Right lobe of liver (tissue), 4 donors: ENCODE data around the gene B3GNT5.

Experiments used
- POLR2A ChIP-seq: fragments of 450-650 bp; IDR thresholded peaks from one replicate; pipeline ENCODE4 v1.6.1; 2017; ENCODE audit warnings: antibody characterized with exemption, mild to moderate bottlenecking
- TF ChIP-seq, protein P1 (sequence below), 4 donors: fragments of 200-600 bp in 3 of 4; fragments of 450-650 bp in 1 of 4; IDR thresholded peaks; one replicate each; pipeline versions ENCODE4 v1.5.1 to v1.8.0; 2016 to 2022; ENCODE audit warnings: antibody characterized with exemption in 4 of 4, mild to moderate bottlenecking in 2 of 4
- donor health status: DM: no; HTN: no; CAD: no.
- donor health status: DM: no; HTN: no; CAD: no.
- donor health status: DM: no; HTN: yes; CAD: no.

DNA sequence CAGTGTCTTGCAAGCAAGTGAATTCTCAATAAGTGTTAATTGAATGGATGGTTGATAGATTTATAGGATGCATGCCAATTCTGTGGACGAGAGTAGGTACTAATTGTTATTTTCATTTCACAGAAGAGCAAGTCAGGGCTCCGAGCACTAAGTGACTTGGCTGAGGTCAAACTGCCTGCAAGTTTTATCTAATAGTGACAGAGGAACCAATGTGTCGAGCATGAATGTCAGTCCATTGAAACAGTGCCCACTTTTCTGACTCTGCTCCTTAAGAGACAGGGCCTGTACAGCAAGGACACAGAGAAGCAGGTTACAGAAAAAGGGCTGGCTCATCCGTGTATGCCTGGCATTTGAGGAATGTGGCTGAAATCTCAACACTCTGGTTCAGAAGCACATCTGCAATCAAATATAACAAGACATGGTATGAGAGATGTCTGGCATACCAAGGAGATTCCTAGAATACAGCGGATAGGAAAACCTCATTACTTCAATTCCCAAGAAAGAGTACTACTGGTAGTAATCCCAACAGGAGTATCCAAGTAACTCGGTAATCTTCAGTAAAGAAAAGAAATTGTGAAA lies 6.0 kb upstream of the B3GNT5 start:
- TF ChIP-seq, protein P1, sequence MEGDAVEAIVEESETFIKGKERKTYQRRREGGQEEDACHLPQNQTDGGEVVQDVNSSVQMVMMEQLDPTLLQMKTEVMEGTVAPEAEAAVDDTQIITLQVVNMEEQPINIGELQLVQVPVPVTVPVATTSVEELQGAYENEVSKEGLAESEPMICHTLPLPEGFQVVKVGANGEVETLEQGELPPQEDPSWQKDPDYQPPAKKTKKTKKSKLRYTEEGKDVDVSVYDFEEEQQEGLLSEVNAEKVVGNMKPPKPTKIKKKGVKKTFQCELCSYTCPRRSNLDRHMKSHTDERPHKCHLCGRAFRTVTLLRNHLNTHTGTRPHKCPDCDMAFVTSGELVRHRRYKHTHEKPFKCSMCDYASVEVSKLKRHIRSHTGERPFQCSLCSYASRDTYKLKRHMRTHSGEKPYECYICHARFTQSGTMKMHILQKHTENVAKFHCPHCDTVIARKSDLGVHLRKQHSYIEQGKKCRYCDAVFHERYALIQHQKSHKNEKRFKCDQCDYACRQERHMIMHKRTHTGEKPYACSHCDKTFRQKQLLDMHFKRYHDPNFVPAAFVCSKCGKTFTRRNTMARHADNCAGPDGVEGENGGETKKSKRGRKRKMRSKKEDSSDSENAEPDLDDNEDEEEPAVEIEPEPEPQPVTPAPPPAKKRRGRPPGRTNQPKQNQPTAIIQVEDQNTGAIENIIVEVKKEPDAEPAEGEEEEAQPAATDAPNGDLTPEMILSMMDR (IDR thresholded peaks at IDR 0.05) = no peak
- no peak for TF ChIP-seq POLR2A
